DOHH2 (cell line): ENCODE results near the gene RSPH6A.
A peak's percentile ranks its signal among the peaks of the same experiment; 100 is the strongest.

Source experiments
- H3F3A ChIP-seq: fragments of 200-600 bp; sonication (generic), shearing (Covaris generic); 2 replicates; pipeline ENCODE4 v1.6.0; 2016; ENCODE audit warnings: antibody characterized with exemption, mild to moderate bottlenecking; ENCODE audit not compliant: control insufficient read depth, insufficient read depth
- H3K27ac ChIP-seq: fragments of 200-600 bp; sonication (generic); 2 replicates; pipeline ENCODE4 v1.5.1; 2014; ENCODE audit warnings: low read depth, mild to moderate bottlenecking, low read length, moderate library complexity
- H3K27me3 ChIP-seq: fragments of 200-600 bp; sonication (generic); 2 replicates; pipeline ENCODE4 v1.6.1; 2014; ENCODE audit warnings: mild to moderate bottlenecking, low read length, mixed read lengths; ENCODE audit not compliant: control insufficient read depth
- H3K36me3 ChIP-seq: fragments of 200-600 bp; sonication (generic); 2 replicates; pipeline ENCODE4 v1.6.1; 2014; ENCODE audit warnings: mild to moderate bottlenecking, low read length, moderate library complexity, mixed read lengths; ENCODE audit not compliant: control insufficient read depth
- H3K4me1 ChIP-seq: fragments of 200-600 bp; sonication (generic); 2 replicates; pipeline ENCODE4 v1.6.1; 2014; ENCODE audit warnings: mild to moderate bottlenecking, low read length, mixed read lengths; ENCODE audit not compliant: control insufficient read depth
- H3K4me2 ChIP-seq: fragments of 200-600 bp; sonication (generic); 2 replicates; pipeline ENCODE4 v1.6.0; 2014; ENCODE audit warnings: mild to moderate bottlenecking, low read length, moderate library complexity
- H3K4me3 ChIP-seq: fragments of 200-600 bp; sonication (generic); 2 replicates; pipeline ENCODE4 v1.5.1; 2014; ENCODE audit warnings: mild to moderate bottlenecking, low read length, mixed read lengths
- H3K79me2 ChIP-seq: fragments of 200-600 bp; sonication (generic); 2 replicates; pipeline ENCODE4 v1.6.1; 2014; ENCODE audit warnings: mild to moderate bottlenecking, low read length, mixed read lengths; ENCODE audit not compliant: control insufficient read depth
- H3K9me2 ChIP-seq: fragments of 200-600 bp; sonication (generic); replicated peaks from 2 replicates; pipeline ENCODE4 v1.6.1; 2014; ENCODE audit warnings: mild to moderate bottlenecking, low read length, mixed read lengths; ENCODE audit not compliant: control insufficient read depth
- H3K9me3 ChIP-seq: fragments of 200-600 bp; sonication (generic); 2 replicates; pipeline ENCODE4 v1.6.1; 2014; ENCODE audit warnings: antibody characterized with exemption, low read length, mixed read lengths; ENCODE audit not compliant: control insufficient read depth, insufficient read depth
- H4K20me1 ChIP-seq: fragments of 200-600 bp; sonication (generic); 2 replicates; pipeline ENCODE4 v1.6.0; 2014; ENCODE audit warnings: low read depth, mild to moderate bottlenecking, antibody characterized with exemption, low read length, moderate library complexity; ENCODE audit not compliant: control insufficient read depth, insufficient read depth
- EZH2phosphoT487 ChIP-seq: fragments of 200-600 bp; sonication (generic); IDR thresholded peaks from 2 replicates; pipeline ENCODE4 v1.6.1; 2017; ENCODE audit warnings: borderline replicate concordance, mild to moderate bottlenecking, antibody characterized with exemption, low read length, moderate library complexity, mixed read lengths
- TF ChIP-seq, protein P1 (sequence below): fragments of 200-600 bp; sonication (generic); IDR thresholded peaks from one replicate; pipeline ENCODE4 v1.5.1; 2014; ENCODE audit warnings: antibody characterized with exemption, mild to moderate bottlenecking, low read depth, low read length; ENCODE audit not compliant: poor library complexity, severe bottlenecking

The RSPH6A gene

DNA sequence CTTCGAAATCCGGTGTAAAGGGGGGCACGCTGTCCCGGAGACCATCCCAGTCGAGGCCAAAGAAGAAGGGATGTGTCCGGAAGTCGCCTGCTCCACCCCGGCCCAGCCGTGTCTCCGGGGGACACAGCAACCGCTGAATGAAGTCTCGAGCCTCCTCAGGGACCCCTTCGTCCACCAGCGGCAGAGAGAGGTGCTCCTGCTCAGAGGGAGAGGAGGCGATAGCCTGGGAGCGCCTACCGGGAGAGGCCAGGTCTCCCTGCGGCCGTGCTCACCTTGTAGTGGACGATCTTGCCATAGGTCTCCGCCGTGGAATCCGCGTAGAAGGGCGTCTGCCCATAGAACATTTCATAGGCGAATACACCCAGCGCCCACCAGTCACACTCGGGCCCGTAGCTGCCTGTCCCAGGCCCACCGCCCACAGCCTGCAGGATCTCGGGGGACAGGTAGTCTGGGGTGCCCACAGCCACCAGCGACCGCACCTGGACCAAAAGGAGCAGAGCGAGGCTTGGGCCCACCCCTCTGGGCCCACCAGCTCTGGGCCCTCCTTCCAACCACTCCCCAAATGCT, 37.6 kb downstream of the RSPH6A start:
- no peak overlapping the region for H3K4me3 ChIP-seq

DNA sequence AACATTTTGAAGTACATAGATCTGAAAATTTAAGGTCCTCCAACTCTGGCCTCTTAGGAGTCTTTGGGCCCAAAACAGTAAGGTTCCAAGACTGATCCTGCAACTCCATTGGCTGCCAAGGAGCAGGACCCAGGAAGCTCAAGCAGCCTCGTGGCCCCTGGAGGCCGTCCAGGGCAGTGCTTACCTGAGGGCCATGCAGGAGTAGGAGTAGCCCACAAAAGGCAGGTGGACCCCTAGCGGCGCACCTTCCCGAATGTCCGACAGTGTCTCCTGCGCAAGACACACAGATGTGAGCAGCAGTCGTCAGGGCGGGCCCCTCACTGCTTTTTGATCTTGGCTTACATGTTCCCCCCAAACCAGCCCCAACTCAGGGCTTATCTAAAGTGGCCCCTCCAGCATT, 40.3 kb downstream of the RSPH6A start:
- no peaks in the 10 kb centered on the region for H3K9me3 ChIP-seq
- peaks cover 40% of the 10 kb centered on the region for H3K4me1 ChIP-seq
- no peaks in the 10 kb centered on the region for H3K79me2 ChIP-seq
- no peaks in the 10 kb centered on the region for H3K9me2 ChIP-seq
- H3K27me3 ChIP-seq: no peaks in the 10 kb centered on the region
- H3K4me2 ChIP-seq: no peak overlapping the region
- peaks cover 21% of the 10 kb centered on the region; the same call in 1 of the 2 replicates for H3K36me3 ChIP-seq
- TF ChIP-seq, protein P1, sequence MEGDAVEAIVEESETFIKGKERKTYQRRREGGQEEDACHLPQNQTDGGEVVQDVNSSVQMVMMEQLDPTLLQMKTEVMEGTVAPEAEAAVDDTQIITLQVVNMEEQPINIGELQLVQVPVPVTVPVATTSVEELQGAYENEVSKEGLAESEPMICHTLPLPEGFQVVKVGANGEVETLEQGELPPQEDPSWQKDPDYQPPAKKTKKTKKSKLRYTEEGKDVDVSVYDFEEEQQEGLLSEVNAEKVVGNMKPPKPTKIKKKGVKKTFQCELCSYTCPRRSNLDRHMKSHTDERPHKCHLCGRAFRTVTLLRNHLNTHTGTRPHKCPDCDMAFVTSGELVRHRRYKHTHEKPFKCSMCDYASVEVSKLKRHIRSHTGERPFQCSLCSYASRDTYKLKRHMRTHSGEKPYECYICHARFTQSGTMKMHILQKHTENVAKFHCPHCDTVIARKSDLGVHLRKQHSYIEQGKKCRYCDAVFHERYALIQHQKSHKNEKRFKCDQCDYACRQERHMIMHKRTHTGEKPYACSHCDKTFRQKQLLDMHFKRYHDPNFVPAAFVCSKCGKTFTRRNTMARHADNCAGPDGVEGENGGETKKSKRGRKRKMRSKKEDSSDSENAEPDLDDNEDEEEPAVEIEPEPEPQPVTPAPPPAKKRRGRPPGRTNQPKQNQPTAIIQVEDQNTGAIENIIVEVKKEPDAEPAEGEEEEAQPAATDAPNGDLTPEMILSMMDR: no peak
- TF ChIP-seq EZH2phosphoT487: no peak
- H3F3A ChIP-seq: peaks cover 5% of the 10 kb centered on the region; the same call in 1 of the 2 replicates
- H4K20me1 ChIP-seq: peaks cover 6% of the 10 kb centered on the region
- no peak overlapping the region for H3K4me3 ChIP-seq
- no peak overlapping the region for H3K27ac ChIP-seq

More for the DNA sequence above, 37.6 kb downstream of the RSPH6A start:
- no peaks in the 10 kb centered on the region for H3K27me3 ChIP-seq
- no peaks in the 10 kb centered on the region for H3K79me2 ChIP-seq
- no peaks in the 10 kb centered on the region for H3K9me2 ChIP-seq
- TF ChIP-seq EZH2phosphoT487: no peak
- TF ChIP-seq, protein P1: no peak
- peaks cover 32% of the 10 kb centered on the region for H3K4me1 ChIP-seq
- no peak overlapping the region for H3K27ac ChIP-seq
- peaks cover 18% of the 10 kb centered on the region for H4K20me1 ChIP-seq
- peaks cover 10% of the 10 kb centered on the region for H3F3A ChIP-seq
- no peak overlapping the region for H3K4me2 ChIP-seq
- H3K36me3 ChIP-seq: peaks cover 21% of the 10 kb centered on the region; the same call in 1 of the 2 replicates
- no peaks in the 10 kb centered on the region for H3K9me3 ChIP-seq

DNA sequence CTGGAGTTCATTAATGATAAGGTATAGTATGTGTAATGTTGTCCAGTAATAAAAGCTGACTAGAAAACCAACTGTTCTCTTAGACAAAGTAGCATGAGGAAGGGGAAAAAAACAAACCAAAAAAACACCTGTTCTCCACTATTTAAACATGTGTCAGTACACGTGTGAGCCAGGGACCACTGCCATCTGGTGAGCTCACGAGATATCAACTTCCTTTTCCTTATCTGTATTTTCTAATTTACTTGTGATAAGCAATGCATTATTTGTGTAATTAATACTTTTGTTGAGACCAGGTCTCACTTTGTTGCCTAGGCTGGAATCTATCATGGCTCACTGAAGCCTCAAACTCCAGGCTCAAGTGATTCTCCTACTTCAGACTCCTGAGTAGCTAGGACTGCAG, 41.7 kb downstream of the RSPH6A start:
- no peaks in the 10 kb centered on the region; the same call in 1 of the 2 replicates for H3K27me3 ChIP-seq
- no peaks in the 10 kb centered on the region for H3K9me2 ChIP-seq
- H3K4me2 ChIP-seq: peak overlapping the region; percentile 40
- TF ChIP-seq, protein P1: no peak
- H3F3A ChIP-seq: peaks cover 5% of the 10 kb centered on the region; the same call in 1 of the 2 replicates
- no peaks in the 10 kb centered on the region for H3K79me2 ChIP-seq
- H3K4me1 ChIP-seq: peaks cover 33% of the 10 kb centered on the region
- peaks cover 3% of the 10 kb centered on the region for H4K20me1 ChIP-seq
- no peaks in the 10 kb centered on the region for H3K9me3 ChIP-seq
- H3K4me3 ChIP-seq: no peak overlapping the region
- H3K36me3 ChIP-seq: peaks cover 17% of the 10 kb centered on the region; the same call in 1 of the 2 replicates
- peak overlapping the region; percentile 30; the same call in 1 of the 2 replicates for H3K27ac ChIP-seq
